A549 treated with AZD2906 at 1 μM for 4 hours (cell line): Measurements from ENCODE around the gene BMS1. TPM values are rescaled to one million over a fixed set of nuclear protein-coding genes. Genes with fewer than 3 reads are reported as not detected.

Source experiments
- total RNA-seq: library from RNA; stranded (reverse); fragments of 200-300 nt; extraction: Qiagen RNA extraction; gene quantifications from 5 replicates; pipeline ENCODE4 v1.2.3, GENCODE V29; 2022

Gene BMS1
- 19.4 to 27.7 TPM (median 20.6 TPM) in 5 replicates for total RNA-seq

GRCh38 chr10:42782446-42783180, at the start of gene BMS1:
BMS1 (plus strand) TSS chr10:42782795; CDS start chr10:42784395, 1,600 bp downstream.

Other genes with a start within 250 kb of the BMS1 start
- 4.1 to 5.6 TPM (median 5.3 TPM) in 5 replicates for gene ZNF33B, start 144.2 kb upstream of the BMS1 start, total RNA-seq